ENCODE data around the gene DLL1. TPM values are rescaled to one million over a fixed set of nuclear protein-coding genes. Genes with fewer than 3 reads are reported as not detected.

The DLL1 gene
- polyA plus RNA-seq, 3 donors: 0.17 TPM; not detected in 2

DNA sequence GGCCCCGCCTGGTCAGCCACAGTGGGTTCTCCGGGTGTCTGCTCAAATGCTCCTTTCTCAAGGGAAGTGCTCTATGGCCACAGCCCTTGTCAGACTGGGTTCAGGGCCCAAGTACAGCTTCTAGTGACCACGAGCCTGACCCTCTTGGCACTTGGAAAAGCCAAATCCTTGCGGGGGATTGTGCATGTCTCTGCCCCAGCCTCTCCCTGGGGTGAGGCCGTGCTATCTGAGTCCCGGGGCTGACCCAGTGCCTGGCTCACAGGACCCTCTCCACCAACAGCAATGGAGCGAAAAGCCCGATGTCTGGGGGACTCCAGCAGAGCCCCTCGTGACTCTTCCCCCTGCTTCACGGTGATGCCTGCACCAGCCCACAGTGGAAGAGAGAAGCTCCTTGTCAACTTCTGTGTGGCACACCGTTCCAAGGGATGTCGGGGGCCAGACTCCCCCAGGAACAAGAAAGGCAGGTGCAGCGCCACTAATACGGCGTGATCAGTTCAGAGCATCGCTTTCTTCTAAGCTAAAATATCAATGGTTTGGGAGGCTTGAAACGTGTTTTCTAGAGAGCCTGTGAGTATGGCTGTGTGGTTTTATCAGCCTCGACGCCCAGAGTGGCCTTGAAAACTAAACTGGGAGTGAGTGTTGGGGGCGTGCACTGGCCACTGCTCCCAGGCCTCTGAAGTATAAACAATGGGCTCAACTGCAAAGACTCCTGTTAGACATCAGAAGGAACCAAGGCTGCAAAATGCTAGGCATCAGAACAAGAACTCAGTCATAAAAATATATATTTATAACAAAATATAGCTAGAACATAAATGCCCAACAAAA lies 51.9 kb downstream of the DLL1 start:
- Mint-ChIP-seq H3K27me3 (ENCODE audit: low read depth in 3 of 3) (peaks cover 7 to 11% (median 7%) of the 10 kb centered on the region in 3 donors), H3K27ac (no peak overlapping the region), H3K9me3 (peaks cover 0 to 5% (median 0%) of the 10 kb centered on the region in 7 donors), H3K36me3 (no peaks in the 10 kb centered on the region), H3K4me3 (no peak overlapping the region), H3K4me1 (peaks cover under 1% of the 10 kb centered on the region)
- H3K9me3 ChIP-seq (replicated peaks in 1 of 2; ENCODE audit: control insufficient read depth in 1 of 2, insufficient read depth in 1 of 2, low read length in 2 of 2): no peaks in the 10 kb centered on the region
- intact Hi-C loops (cut with micrococcal nuclease): no loop called here
- H4K20me1 ChIP-seq (ENCODE audit: insufficient read depth, low read length): no peaks in the 10 kb centered on the region
- DNase-seq: no peak
- H3K27ac ChIP-seq (ENCODE audit: low read depth in 1 of 2, low read length in 2 of 2): no peak overlapping the region
- H3K4me3 ChIP-seq (replicated peaks in 1 of 3; ENCODE audit: low read depth in 2 of 3, low read length in 3 of 3): no peak overlapping the region
- WGBS (ENCODE audit: insufficient coverage): 91% methylated on average over 17 of the region's 20 CpGs
- no peaks in the 10 kb centered on the region for H3K27me3 ChIP-seq (ENCODE audit: control insufficient read depth in 2 of 2, insufficient read depth in 2 of 2, low read length in 2 of 2)
- no peak overlapping the region for H2AFZ ChIP-seq (ENCODE audit: insufficient read depth, low read depth, low read length, poor library complexity, severe bottlenecking)
- H3K79me2 ChIP-seq (ENCODE audit: insufficient read depth, low read length): no peaks in the 10 kb centered on the region
- H3K4me2 ChIP-seq (replicated peaks; ENCODE audit: extremely low read depth, low read length, poor library complexity, severe bottlenecking): no peak overlapping the region
- TF ChIP-seq, protein P1, sequence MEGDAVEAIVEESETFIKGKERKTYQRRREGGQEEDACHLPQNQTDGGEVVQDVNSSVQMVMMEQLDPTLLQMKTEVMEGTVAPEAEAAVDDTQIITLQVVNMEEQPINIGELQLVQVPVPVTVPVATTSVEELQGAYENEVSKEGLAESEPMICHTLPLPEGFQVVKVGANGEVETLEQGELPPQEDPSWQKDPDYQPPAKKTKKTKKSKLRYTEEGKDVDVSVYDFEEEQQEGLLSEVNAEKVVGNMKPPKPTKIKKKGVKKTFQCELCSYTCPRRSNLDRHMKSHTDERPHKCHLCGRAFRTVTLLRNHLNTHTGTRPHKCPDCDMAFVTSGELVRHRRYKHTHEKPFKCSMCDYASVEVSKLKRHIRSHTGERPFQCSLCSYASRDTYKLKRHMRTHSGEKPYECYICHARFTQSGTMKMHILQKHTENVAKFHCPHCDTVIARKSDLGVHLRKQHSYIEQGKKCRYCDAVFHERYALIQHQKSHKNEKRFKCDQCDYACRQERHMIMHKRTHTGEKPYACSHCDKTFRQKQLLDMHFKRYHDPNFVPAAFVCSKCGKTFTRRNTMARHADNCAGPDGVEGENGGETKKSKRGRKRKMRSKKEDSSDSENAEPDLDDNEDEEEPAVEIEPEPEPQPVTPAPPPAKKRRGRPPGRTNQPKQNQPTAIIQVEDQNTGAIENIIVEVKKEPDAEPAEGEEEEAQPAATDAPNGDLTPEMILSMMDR (IDR thresholded peaks at IDR 0.05): no peak
- H3K4me1 ChIP-seq (ENCODE audit: control insufficient read depth in 1 of 2, insufficient read depth in 2 of 2, low read length in 2 of 2): no peaks in the 10 kb centered on the region
- H3K36me3 ChIP-seq (replicated peaks in 1 of 2; ENCODE audit: control insufficient read depth in 1 of 2, insufficient read depth in 2 of 2, low read length in 2 of 2): no peaks in the 10 kb centered on the region
- H3K9ac ChIP-seq (ENCODE audit: insufficient read depth, low read length, poor library complexity, severe bottlenecking): no peak overlapping the region

DNA sequence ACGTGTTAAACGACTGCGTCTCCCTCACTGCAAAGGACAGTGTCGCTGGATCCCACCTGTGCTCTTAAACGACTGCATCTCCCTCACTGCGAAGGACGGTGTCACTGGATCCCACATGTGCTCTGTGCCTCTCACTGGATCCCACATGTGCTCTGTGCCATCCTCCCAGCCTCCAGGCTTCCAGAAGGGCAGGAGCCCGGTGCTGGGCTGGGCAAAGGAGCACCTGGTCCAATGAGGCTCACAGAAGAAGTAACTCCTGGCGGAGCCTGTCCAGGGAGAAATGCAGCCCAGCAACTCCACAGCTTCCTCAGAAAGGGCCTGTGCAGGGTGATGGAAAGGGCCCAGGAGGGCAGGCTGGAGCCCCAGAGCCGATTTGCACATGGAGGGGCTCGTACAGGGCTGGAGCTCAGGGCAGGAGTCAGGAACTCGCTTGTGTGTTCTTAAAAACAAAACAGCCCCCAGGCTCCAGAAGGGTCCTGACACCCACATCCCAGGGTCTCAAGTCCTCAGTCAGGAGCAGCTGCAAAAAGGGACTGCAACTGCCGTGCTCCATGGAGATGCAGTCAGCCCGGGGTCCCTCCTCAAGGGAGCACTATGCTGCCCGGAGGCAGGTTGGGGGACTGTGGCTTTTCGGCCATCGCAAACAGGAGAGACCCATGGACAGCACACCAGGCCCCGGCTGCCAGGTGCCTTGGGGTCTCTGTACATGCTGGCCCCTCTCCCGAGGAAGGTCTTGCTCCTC lies 52.7 kb downstream of the DLL1 start:
- Mint-ChIP-seq H3K9me3 (peaks cover 0 to 2% (median 0%) of the 10 kb centered on the region in 7 donors), H3K27me3 (ENCODE audit: low read depth in 3 of 3) (peaks cover 5 to 7% (median 5%) of the 10 kb centered on the region in 3 donors), H3K36me3 (no peaks in the 10 kb centered on the region), H3K4me1 (peaks cover 3% of the 10 kb centered on the region), H3K27ac (no peak overlapping the region), H3K4me3 (no peak overlapping the region)
- no peak overlapping the region for H2AFZ ChIP-seq (ENCODE audit: insufficient read depth, low read depth, low read length, poor library complexity, severe bottlenecking)
- H3K9me3 ChIP-seq (replicated peaks in 1 of 2; ENCODE audit: control insufficient read depth in 1 of 2, insufficient read depth in 1 of 2, low read length in 2 of 2): no peaks in the 10 kb centered on the region
- DNase-seq: no peak
- H3K4me1 ChIP-seq (ENCODE audit: control insufficient read depth in 1 of 2, insufficient read depth in 2 of 2, low read length in 2 of 2): no peaks in the 10 kb centered on the region
- no peaks in the 10 kb centered on the region for H3K36me3 ChIP-seq (replicated peaks in 1 of 2; ENCODE audit: control insufficient read depth in 1 of 2, insufficient read depth in 2 of 2, low read length in 2 of 2)
- TF ChIP-seq, protein P1 (IDR thresholded peaks at IDR 0.05): no peak
- no peaks in the 10 kb centered on the region for H3K79me2 ChIP-seq (ENCODE audit: insufficient read depth, low read length)
- H3K4me3 ChIP-seq (replicated peaks in 1 of 3; ENCODE audit: low read depth in 2 of 3, low read length in 3 of 3): no peak overlapping the region
- no peak overlapping the region for H3K4me2 ChIP-seq (replicated peaks; ENCODE audit: extremely low read depth, low read length, poor library complexity, severe bottlenecking)
- intact Hi-C loops (cut with micrococcal nuclease): no loop called here
- no peaks in the 10 kb centered on the region for H4K20me1 ChIP-seq (ENCODE audit: insufficient read depth, low read length)
- no peaks in the 10 kb centered on the region for H3K27me3 ChIP-seq (ENCODE audit: control insufficient read depth in 2 of 2, insufficient read depth in 2 of 2, low read length in 2 of 2)
- H3K9ac ChIP-seq (ENCODE audit: insufficient read depth, low read length, poor library complexity, severe bottlenecking): no peak overlapping the region
- 89% methylated on average over 14 of the region's 19 CpGs for WGBS (ENCODE audit: insufficient coverage)
- H3K27ac ChIP-seq (ENCODE audit: low read depth in 1 of 2, low read length in 2 of 2): no peak overlapping the region
